H1 (cell line): ENCODE measurements around the gene SPTBN1. TPM values are rescaled to one million over a fixed set of nuclear protein-coding genes. Genes with fewer than 3 reads are reported as not detected.
A peak's percentile ranks its signal among the peaks of the same experiment; 100 is the strongest.

Experiments used
- CTCF ChIA-PET: fragments of 300-600 bp; sonication (Branson Sonifier 250); formaldehyde crosslinking; loops from one replicate; lab custom pipeline; 2021; ENCODE audit not compliant: partially characterized antibody; lab: Charles Lee
- POLR2A ChIA-PET: fragments of 300-600 bp; sonication (Branson Sonifier 250); formaldehyde crosslinking; loops from one replicate; lab custom pipeline; 2021; ENCODE audit warnings: inconsistent platforms; ENCODE audit not compliant: partially characterized antibody; lab: Charles Lee
- DNase-seq, 2 experiments: peaks; one replicate each; pipeline versions ENCODE4 v3.0.0 to v3.0.0-alpha.2; 2010 to 2022; ENCODE audit warnings: low spot score in 2 of 2, low read depth in 1 of 2, mixed read lengths in 1 of 2
- FAIRE-seq: peaks from 2 replicates; lab custom pipeline; 2011; peaks lifted over from hg19 to GRCh38; lab: Jason Lieb, UNC
- H2AFZ ChIP-seq: 2 replicates; pipeline ENCODE4 v1.8.1; 2012; ENCODE audit warnings: low read length, inconsistent platforms
- H2AK5ac ChIP-seq: 2 replicates; pipeline ENCODE4 v1.6.1; 2013; ENCODE audit warnings: low read depth, low read length
- H2BK120ac ChIP-seq: replicated peaks from 2 replicates; pipeline ENCODE3; 2013; ENCODE audit warnings: low read depth, low read length, inconsistent platforms
- H2BK12ac ChIP-seq: 2 replicates; pipeline ENCODE4 v1.6.1; 2013; ENCODE audit warnings: low read depth, low read length
- H2BK15ac ChIP-seq: 2 replicates; pipeline ENCODE4 v1.6.1; 2013; ENCODE audit warnings: low read length
- H2BK20ac ChIP-seq: 2 replicates; pipeline ENCODE4 v1.6.1; 2013; ENCODE audit warnings: low read length
- H2BK5ac ChIP-seq: 2 replicates; pipeline ENCODE4 v1.6.1; 2013; ENCODE audit warnings: low read depth, low read length
- H3K14ac ChIP-seq: 2 replicates; pipeline ENCODE4 v1.6.1; 2013; ENCODE audit warnings: inconsistent platforms; ENCODE audit not compliant: insufficient read length
- H3K18ac ChIP-seq: 2 replicates; pipeline ENCODE4 v1.6.1; 2013; ENCODE audit warnings: low read length; ENCODE audit errors: extremely low read depth
- H3K23ac ChIP-seq: 2 replicates; pipeline ENCODE4 v1.6.1; 2013; ENCODE audit warnings: inconsistent platforms; ENCODE audit not compliant: insufficient read length
- H3K23me2 ChIP-seq: 2 replicates; pipeline ENCODE4 v1.6.1; 2013; ENCODE audit warnings: low read depth, low read length
- H3K27ac ChIP-seq: 2 replicates; pipeline ENCODE4 v1.6.1; 2011; ENCODE audit warnings: low read depth, low read length, inconsistent platforms
- H3K27me3 ChIP-seq, 4 experiments: replicated peaks in 1 of 4; 1 replicate in 1 of 4; 2 replicates in 3 of 4; pipeline versions ENCODE4 v1.6.1 to v1.8.1; 2011 to 2013; ENCODE audit warnings: low read length in 3 of 4, mild to moderate bottlenecking in 3 of 4, inconsistent platforms in 2 of 4, mixed read lengths in 2 of 4, moderate library complexity in 1 of 4; ENCODE audit not compliant: control insufficient read depth in 3 of 4, insufficient read depth in 3 of 4; ENCODE audit errors: extremely low read depth in 1 of 4
- H3K36me3 ChIP-seq, 4 experiments: 2 replicates each; pipeline versions ENCODE4 v1.6.1 to v1.8.1; 2011 to 2013; ENCODE audit warnings: mild to moderate bottlenecking in 4 of 4, low read length in 3 of 4, moderate library complexity in 2 of 4, control low read depth in 1 of 4, inconsistent platforms in 1 of 4; ENCODE audit not compliant: insufficient read depth in 4 of 4, control insufficient read depth in 2 of 4
- H3K4ac ChIP-seq: replicated peaks from 2 replicates; pipeline ENCODE3; 2013; ENCODE audit warnings: low read length, low read depth, mixed read lengths, inconsistent platforms; ENCODE audit not compliant: insufficient read length
- H3K4me1 ChIP-seq, 4 experiments: replicated peaks in 1 of 4; 1 replicate in 1 of 4; 2 replicates in 3 of 4; pipeline versions ENCODE4 v1.6.1 to v1.8.1; 2011 to 2013; ENCODE audit warnings: low read length in 3 of 4, inconsistent platforms in 2 of 4, mixed read lengths in 1 of 4; ENCODE audit not compliant: insufficient read depth in 4 of 4, control insufficient read depth in 3 of 4
- H3K4me2 ChIP-seq, 2 experiments: 2 replicates each; pipeline versions ENCODE4 v1.6.1 to v1.8.1; 2011 to 2013; ENCODE audit warnings: low read depth in 2 of 2, low read length in 2 of 2, control low read depth in 1 of 2, inconsistent platforms in 1 of 2, mild to moderate bottlenecking in 1 of 2; ENCODE audit not compliant: insufficient read depth in 1 of 2
- H3K4me3 ChIP-seq, 4 experiments: fragments of 200-600, 300-600 bp in 1 of 4; sonication (generic), shearing (Covaris generic), sonication (Bioruptor Twin) in 1 of 4; 2 replicates each; pipeline versions ENCODE4 v1.5.1 to v1.8.1; 2011 to 2016; ENCODE audit warnings: low read length in 4 of 4, low read depth in 3 of 4, control low read depth in 2 of 4, inconsistent platforms in 2 of 4, mild to moderate bottlenecking in 2 of 4, mixed read lengths in 1 of 4, moderate library complexity in 1 of 4; ENCODE audit not compliant: insufficient read depth in 2 of 4; ENCODE audit errors: extremely low read depth in 1 of 4
- H3K56ac ChIP-seq: replicated peaks from 2 replicates; pipeline ENCODE3; 2013; ENCODE audit warnings: low read depth, mild to moderate bottlenecking, mixed read lengths, low read length, inconsistent platforms; ENCODE audit not compliant: insufficient read length
- H3K79me1 ChIP-seq: 2 replicates; pipeline ENCODE4 v1.6.1; 2013; ENCODE audit warnings: low read depth, low read length, control low read depth
- H3K79me2 ChIP-seq, 2 experiments: 2 replicates each; pipeline versions ENCODE4 v1.6.1 to v1.8.1; 2012 to 2013; ENCODE audit warnings: low read length in 2 of 2, mild to moderate bottlenecking in 2 of 2, inconsistent platforms in 1 of 2; ENCODE audit not compliant: insufficient read depth in 2 of 2, control insufficient read depth in 1 of 2
- H3K9ac ChIP-seq, 4 experiments: replicated peaks in 1 of 4; 1 replicate in 1 of 4; 2 replicates in 3 of 4; pipeline versions ENCODE4 v1.6.1 to v1.8.1; 2011 to 2013; ENCODE audit warnings: low read depth in 3 of 4, low read length in 3 of 4, control low read depth in 2 of 4, mild to moderate bottlenecking in 2 of 4, moderate library complexity in 2 of 4, inconsistent platforms in 1 of 4; ENCODE audit errors: extremely low read depth in 1 of 4
- H3K9me3 ChIP-seq, 2 experiments: 2 replicates each; pipeline versions ENCODE4 v1.6.1 to v1.8.1; 2012 to 2013; ENCODE audit warnings: mild to moderate bottlenecking in 2 of 2, moderate library complexity in 2 of 2, control low read depth in 1 of 2, inconsistent platforms in 1 of 2, low read depth in 1 of 2, low read length in 1 of 2, mixed read lengths in 1 of 2; ENCODE audit not compliant: insufficient read depth in 2 of 2
- H4K20me1 ChIP-seq, 2 experiments: replicated peaks in 1 of 2; 2 replicates each; pipeline versions ENCODE3 to v1.8.1; 2011 to 2013; ENCODE audit warnings: inconsistent platforms in 2 of 2, low read length in 2 of 2, mild to moderate bottlenecking in 1 of 2; ENCODE audit not compliant: insufficient read depth in 2 of 2, control insufficient read depth in 1 of 2
- H4K5ac ChIP-seq: 2 replicates; pipeline ENCODE4 v1.6.1; 2013; ENCODE audit warnings: low read length, low read depth, mixed read lengths, inconsistent platforms; ENCODE audit not compliant: insufficient read length
- H4K8ac ChIP-seq: 2 replicates; pipeline ENCODE4 v1.8.0; 2013; ENCODE audit warnings: mild to moderate bottlenecking, moderate library complexity, low read length, inconsistent platforms; ENCODE audit not compliant: insufficient read depth; ENCODE audit errors: extremely low read depth
- H4K91ac ChIP-seq: replicated peaks from 2 replicates; pipeline ENCODE3; 2013; ENCODE audit warnings: low read length, mixed read lengths, inconsistent platforms; ENCODE audit not compliant: insufficient read length
- CBX8 ChIP-seq: fragments of 300-800, 300-1000 bp; sonication (generic); IDR thresholded peaks from 2 replicates; pipeline ENCODE4 v1.7.1; 2016; ENCODE audit warnings: low read depth, low read length, borderline replicate concordance
- NANOG ChIP-seq: IDR thresholded peaks from 2 replicates; pipeline ENCODE4 v1.6.1; 2011; ENCODE audit warnings: low read length, low read depth, mild to moderate bottlenecking, inconsistent platforms; ENCODE audit not compliant: insufficient read depth, poor library complexity, severe bottlenecking
- POLR2AphosphoS5 ChIP-seq: IDR thresholded peaks from 2 replicates; pipeline ENCODE4 v1.6.1; 2011; ENCODE audit warnings: low read depth, low read length
- POU5F1 ChIP-seq: IDR thresholded peaks from 2 replicates; pipeline ENCODE4 v1.6.1; 2011; ENCODE audit warnings: low read depth, mild to moderate bottlenecking, low read length, moderate library complexity
- RAD21 ChIP-seq, 2 experiments: IDR thresholded peaks in 1 of 2; conservative IDR thresholded peaks in 1 of 2; 2 replicates each; pipeline ENCODE4 v1.6.1; 2011; ENCODE audit warnings: low read depth in 2 of 2, low read length in 2 of 2, improper control_type of control experiment in 1 of 2, inconsistent platforms in 1 of 2, mild to moderate bottlenecking in 1 of 2, moderate library complexity in 1 of 2
- SP2 ChIP-seq: IDR thresholded peaks from 2 replicates; pipeline ENCODE4 v1.6.1; 2012; ENCODE audit warnings: mild to moderate bottlenecking, low read length, inconsistent platforms
- TEAD4 ChIP-seq: IDR thresholded peaks from 2 replicates; pipeline ENCODE4 v1.6.1; 2012; ENCODE audit warnings: low read depth, low read length, inconsistent platforms, mixed read lengths
- WGBS, 2 experiments: shearing (Covaris generic) in 1 of 2; methylation state at CpG; one replicate each; pipeline versions ENCODE4 v1.1.6 to v1.1.7; 2013 to 2015; ENCODE audit warnings: low lambda C conversion rate in 2 of 2, mixed read lengths in 2 of 2, inconsistent platforms in 1 of 2, low coverage in 1 of 2, missing lambda C conversion rate in 1 of 2; ENCODE audit not compliant: insufficient replicate concordance in 2 of 2, insufficient coverage in 1 of 2, insufficient read length in 1 of 2; ENCODE audit errors: extremely low coverage in 1 of 2, missing lambda C conversion rate in 1 of 2; 5-methylcytosine and 5-hydroxymethylcytosine counted together
- polyA plus RNA-seq, 7 experiments: library from polyadenylated mRNA; depleted of rRNA in 3 of 7; stranded (reverse) in 5 of 7; unstranded in 2 of 7; fragments of >200 nt in 5 of 7; fragments of 200-250 nt in 2 of 7; gene quantifications; 1 replicate in 5 of 7; 2 replicates in 1 of 7; 4 replicates in 1 of 7; pipeline versions ENCODE4 v1.2.1 to v1.2.3, GENCODE V29; 2011 to 2013; ENCODE audit warnings: missing spikeins in 2 of 7, mixed read lengths in 2 of 7
- total RNA-seq: library from RNA; stranded (reverse); fragmentation: NEBNext Ultra II Directional; extraction: Animal tissue kit (Norgen Biotek cat#: 25700); gene quantifications from 2 replicates; pipeline ENCODE4 v1.2.1, GENCODE V29; 2021
- TF ChIP-seq, protein P1 (sequence below): IDR thresholded peaks from 2 replicates; pipeline ENCODE4 v1.6.1; 2012; ENCODE audit warnings: inconsistent platforms

SPTBN1 gene
- total and polyA plus RNA-seq, 2 of the 8 experiments (the other 6 are each of a cell fraction or from before 2014, with no cell fraction given) = 31.8 to 180 TPM

DNA sequence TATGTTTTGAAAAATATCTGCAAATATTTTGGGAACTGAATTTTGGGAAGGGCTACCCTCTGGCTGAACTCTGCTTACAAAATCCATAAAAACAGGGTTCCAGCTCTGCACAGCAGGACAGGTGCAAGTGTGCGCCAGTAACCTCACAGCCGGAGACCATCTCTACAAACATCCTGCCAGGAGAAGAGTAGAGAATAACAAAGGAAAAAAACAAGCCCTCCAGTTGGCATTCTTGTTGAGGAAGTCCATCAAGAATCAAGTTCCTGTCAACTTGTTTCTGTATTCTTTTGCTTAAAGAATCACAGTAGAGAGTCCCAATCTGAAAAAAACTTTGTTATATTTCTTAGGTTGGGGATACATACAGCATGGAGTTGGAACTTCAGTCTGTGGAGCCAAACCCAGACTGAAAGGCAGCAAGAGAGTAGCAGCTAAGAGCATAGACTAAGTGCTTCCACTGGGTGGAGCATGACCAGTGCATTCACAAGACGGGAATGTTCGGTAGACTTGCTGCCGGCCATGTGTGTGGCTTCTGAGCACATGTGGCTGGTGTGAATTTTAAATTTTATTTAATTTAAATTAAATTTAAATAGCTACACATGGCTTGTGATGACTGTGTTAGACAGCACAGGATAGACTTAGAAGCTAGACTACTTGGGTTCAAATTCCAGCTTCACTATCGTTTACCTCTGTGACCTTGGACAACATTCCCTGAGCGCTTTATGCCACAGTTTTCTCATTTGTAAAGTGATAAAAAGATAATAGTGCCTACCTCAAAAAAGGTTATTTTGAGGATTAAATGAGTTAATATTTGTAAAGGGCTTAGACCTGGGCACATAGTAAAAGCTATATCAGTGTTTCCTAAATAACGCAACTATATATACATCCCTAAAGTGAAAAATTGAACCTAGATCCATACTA is 41.9 kb downstream of the SPTBN1 start:
- no peak for DNase-seq
- H3K79me2 ChIP-seq = no peaks in the 10 kb centered on the region
- no peak overlapping the region for H3K4ac ChIP-seq
- H3K9me3 ChIP-seq = no peaks in the 10 kb centered on the region
- no peak overlapping the region for H3K14ac ChIP-seq
- H2AFZ ChIP-seq = no peak overlapping the region
- H3K27ac ChIP-seq = no peak overlapping the region
- H4K5ac ChIP-seq = no peak overlapping the region
- no peak overlapping the region for H4K8ac ChIP-seq
- no peaks in the 10 kb centered on the region; a peak in 3 of 8 replicates for H3K36me3 ChIP-seq
- H3K18ac ChIP-seq = 0 out of 2 replicates have a peak overlapping the region, but pooled peaks have one; percentile 4
- no peak overlapping the region for H2AK5ac ChIP-seq
- no peak overlapping the region for H3K4me2 ChIP-seq
- 0 out of 2 replicates have a peak overlapping the region, but pooled peaks have one; percentile 82 for H2BK20ac ChIP-seq
- no peak overlapping the region for H2BK120ac ChIP-seq
- H3K79me1 ChIP-seq = peaks cover 3% of the 10 kb centered on the region
- no peak overlapping the region for H2BK15ac ChIP-seq
- no peak overlapping the region for H3K56ac ChIP-seq
- no peak overlapping the region for H4K91ac ChIP-seq
- no peaks in the 10 kb centered on the region for H4K20me1 ChIP-seq
- H3K9ac ChIP-seq = no peak overlapping the region
- no peak overlapping the region for H3K23ac ChIP-seq
- H2BK5ac ChIP-seq = no peak overlapping the region; the same call in 1 of the 2 replicates
- H3K27me3 ChIP-seq = no peaks in the 10 kb centered on the region
- ChIA-PET POLR2A (interaction anchor here (0.6 to 1.5 kb wide), 2 partner anchors 14 to 715 kb away, joined by 3 to 4 read pairs; no protein-coding TSS in a partner anchor), CTCF (interaction anchor here (0.7 to 2.5 kb wide), 12 partner anchors 8 to 396 kb away, joined by 3 to 11 read pairs (median 4); no protein-coding TSS in a partner anchor)
- H2BK12ac ChIP-seq = no peak overlapping the region
- FAIRE-seq = no peak
- peaks cover 0 to 10% (median 1%) of the 10 kb centered on the region in 4 experiments; a peak in 4 of 7 replicates for H3K4me1 ChIP-seq
- peak overlapping the region in 1 of 4 experiments; percentile 4; a peak in 1 of 8 replicates for H3K4me3 ChIP-seq
- no peaks in the 10 kb centered on the region for H3K23me2 ChIP-seq
- WGBS, 2 experiments = 65% methylated on average over 8 of the region's 8 CpGs; no CpG with 5 or more reads in 1 of the 2 experiments
- TF ChIP-seq SP2 (no peak), CBX8 (no peak), TEAD4 (peak; percentile 30; the same call in 1 of the 2 replicates), NANOG (no peak), POU5F1 (no peak), POLR2AphosphoS5 (no peak), RAD21 (IDR thresholded peaks at IDR 0.05 in 1 of 2, conservative IDR thresholded peaks at IDR 0.05 in 1 of 2; ENCODE audit: low read depth in 2 of 2, low read length in 2 of 2) (peak; percentile 17 to 43; a peak in 1 of 4 replicates)
- TF ChIP-seq, protein P1, sequence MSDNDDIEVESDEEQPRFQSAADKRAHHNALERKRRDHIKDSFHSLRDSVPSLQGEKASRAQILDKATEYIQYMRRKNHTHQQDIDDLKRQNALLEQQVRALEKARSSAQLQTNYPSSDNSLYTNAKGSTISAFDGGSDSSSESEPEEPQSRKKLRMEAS = peak; percentile 67; the same call in 1 of the 2 replicates
